ENCODE measurements around the gene C5orf15.

The C5orf15 gene

DNA sequence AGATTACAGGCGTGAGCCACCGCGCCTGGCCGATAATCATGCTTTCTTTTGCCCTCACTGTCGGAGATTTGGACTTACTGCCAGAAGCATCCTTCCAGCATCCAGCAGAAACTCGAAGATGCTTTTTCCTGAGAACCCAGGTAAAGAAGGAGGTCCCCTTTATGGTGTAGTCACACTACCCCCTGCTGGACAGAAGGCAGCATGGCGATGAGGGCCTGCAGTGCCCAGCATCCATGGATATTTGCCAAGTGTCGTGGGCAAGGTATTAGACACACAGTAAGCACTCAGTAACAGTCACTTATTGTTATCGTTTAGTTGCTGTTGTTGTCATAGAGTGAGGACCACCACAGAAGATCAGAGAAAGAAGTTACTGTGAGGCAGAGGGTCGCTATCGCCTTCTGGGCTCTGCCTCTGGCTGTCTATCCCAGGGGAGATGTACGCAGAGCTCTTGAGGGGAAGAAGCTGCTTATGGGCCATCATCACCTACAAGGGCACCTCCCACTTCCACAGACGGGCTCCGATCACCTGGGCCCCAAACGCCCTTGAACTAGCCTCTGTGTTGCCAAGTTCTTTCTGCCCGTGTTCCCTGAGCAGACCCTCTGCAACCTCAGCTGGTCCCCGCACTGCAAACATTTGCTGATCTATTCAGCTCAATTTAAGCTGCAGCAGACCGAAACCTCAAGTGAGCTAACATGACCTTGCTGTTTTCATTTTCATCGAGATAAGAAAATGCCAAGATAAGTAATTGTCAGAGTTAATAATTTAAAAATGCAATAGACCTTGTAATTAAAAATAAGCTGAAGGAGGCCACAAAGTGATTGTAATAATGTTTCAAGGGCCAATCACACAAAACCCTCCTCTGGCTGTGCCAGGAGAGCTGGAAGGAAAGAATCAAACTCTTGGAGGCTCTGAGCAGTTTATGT is 23.9 kb downstream of the C5orf15 start:
- DNase-seq (ENCODE audit: low read depth in 1 of 2, low spot score in 1 of 2), result peak in 1 of 2 experiments; percentile 1
- Histone ChIP-seq H3K27ac (replicated peaks) (no peak overlapping the region), H3K4me3 (replicated peaks; ENCODE audit: insufficient read depth, low read length) (no peak overlapping the region), H3K27me3 (ENCODE audit: insufficient read depth, poor library complexity, severe bottlenecking) (no peaks in the 10 kb centered on the region)
- TF ChIP-seq SPI1 (IDR thresholded peaks at IDR 0.05; ENCODE audit: borderline replicate concordance, low read depth), result no peak
- TF ChIP-seq, protein P1, sequence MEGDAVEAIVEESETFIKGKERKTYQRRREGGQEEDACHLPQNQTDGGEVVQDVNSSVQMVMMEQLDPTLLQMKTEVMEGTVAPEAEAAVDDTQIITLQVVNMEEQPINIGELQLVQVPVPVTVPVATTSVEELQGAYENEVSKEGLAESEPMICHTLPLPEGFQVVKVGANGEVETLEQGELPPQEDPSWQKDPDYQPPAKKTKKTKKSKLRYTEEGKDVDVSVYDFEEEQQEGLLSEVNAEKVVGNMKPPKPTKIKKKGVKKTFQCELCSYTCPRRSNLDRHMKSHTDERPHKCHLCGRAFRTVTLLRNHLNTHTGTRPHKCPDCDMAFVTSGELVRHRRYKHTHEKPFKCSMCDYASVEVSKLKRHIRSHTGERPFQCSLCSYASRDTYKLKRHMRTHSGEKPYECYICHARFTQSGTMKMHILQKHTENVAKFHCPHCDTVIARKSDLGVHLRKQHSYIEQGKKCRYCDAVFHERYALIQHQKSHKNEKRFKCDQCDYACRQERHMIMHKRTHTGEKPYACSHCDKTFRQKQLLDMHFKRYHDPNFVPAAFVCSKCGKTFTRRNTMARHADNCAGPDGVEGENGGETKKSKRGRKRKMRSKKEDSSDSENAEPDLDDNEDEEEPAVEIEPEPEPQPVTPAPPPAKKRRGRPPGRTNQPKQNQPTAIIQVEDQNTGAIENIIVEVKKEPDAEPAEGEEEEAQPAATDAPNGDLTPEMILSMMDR (IDR thresholded peaks at IDR 0.05; ENCODE audit: insufficient read depth, low read length), result peak; percentile 36
- TF ChIP-seq, protein P2, sequence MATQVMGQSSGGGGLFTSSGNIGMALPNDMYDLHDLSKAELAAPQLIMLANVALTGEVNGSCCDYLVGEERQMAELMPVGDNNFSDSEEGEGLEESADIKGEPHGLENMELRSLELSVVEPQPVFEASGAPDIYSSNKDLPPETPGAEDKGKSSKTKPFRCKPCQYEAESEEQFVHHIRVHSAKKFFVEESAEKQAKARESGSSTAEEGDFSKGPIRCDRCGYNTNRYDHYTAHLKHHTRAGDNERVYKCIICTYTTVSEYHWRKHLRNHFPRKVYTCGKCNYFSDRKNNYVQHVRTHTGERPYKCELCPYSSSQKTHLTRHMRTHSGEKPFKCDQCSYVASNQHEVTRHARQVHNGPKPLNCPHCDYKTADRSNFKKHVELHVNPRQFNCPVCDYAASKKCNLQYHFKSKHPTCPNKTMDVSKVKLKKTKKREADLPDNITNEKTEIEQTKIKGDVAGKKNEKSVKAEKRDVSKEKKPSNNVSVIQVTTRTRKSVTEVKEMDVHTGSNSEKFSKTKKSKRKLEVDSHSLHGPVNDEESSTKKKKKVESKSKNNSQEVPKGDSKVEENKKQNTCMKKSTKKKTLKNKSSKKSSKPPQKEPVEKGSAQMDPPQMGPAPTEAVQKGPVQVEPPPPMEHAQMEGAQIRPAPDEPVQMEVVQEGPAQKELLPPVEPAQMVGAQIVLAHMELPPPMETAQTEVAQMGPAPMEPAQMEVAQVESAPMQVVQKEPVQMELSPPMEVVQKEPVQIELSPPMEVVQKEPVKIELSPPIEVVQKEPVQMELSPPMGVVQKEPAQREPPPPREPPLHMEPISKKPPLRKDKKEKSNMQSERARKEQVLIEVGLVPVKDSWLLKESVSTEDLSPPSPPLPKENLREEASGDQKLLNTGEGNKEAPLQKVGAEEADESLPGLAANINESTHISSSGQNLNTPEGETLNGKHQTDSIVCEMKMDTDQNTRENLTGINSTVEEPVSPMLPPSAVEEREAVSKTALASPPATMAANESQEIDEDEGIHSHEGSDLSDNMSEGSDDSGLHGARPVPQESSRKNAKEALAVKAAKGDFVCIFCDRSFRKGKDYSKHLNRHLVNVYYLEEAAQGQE (IDR thresholded peaks at IDR 0.05; ENCODE audit: insufficient replicate concordance, low read depth), result no peak
- no peak for TF ChIP-seq GABPA (IDR thresholded peaks at IDR 0.05; ENCODE audit: low read depth)
- TF ChIP-seq POLR2AphosphoS5 (IDR thresholded peaks at IDR 0.05; ENCODE audit: low read depth), result no peak

DNA sequence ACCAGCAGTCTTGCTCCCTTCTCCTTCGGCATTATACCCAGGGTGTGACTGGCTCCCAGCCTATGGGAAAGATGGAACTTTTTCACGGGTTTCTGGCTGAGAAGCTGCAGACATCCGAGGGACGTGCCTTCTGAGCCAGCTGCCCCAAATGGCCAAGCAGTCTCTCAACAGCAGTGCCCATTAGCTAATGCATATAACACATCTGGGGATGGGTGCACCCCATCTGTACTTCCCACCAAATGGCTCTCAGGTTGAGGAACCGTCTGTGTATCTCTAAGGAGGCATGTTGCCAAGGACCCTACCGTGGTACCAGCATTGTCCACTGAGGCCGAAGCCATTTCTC is 25.0 kb downstream of the C5orf15 start:
- no peaks in the 10 kb centered on the region for H3K27me3 ChIP-seq (ENCODE audit: insufficient read depth, poor library complexity, severe bottlenecking)
- no peak for DNase-seq (ENCODE audit: low read depth in 1 of 2, low spot score in 1 of 2)
- H3K27ac ChIP-seq (replicated peaks), result no peak overlapping the region
- H3K4me3 ChIP-seq (replicated peaks; ENCODE audit: insufficient read depth, low read length), result no peak overlapping the region
- TF ChIP-seq, protein P2 (IDR thresholded peaks at IDR 0.05; ENCODE audit: insufficient replicate concordance, low read depth), result no peak
- TF ChIP-seq, protein P1 (IDR thresholded peaks at IDR 0.05; ENCODE audit: insufficient read depth, low read length), result no peak
- TF ChIP-seq SPI1 (IDR thresholded peaks at IDR 0.05; ENCODE audit: borderline replicate concordance, low read depth) (no peak), GABPA (IDR thresholded peaks at IDR 0.05; ENCODE audit: low read depth) (no peak), POLR2AphosphoS5 (IDR thresholded peaks at IDR 0.05; ENCODE audit: low read depth) (no peak)

DNA sequence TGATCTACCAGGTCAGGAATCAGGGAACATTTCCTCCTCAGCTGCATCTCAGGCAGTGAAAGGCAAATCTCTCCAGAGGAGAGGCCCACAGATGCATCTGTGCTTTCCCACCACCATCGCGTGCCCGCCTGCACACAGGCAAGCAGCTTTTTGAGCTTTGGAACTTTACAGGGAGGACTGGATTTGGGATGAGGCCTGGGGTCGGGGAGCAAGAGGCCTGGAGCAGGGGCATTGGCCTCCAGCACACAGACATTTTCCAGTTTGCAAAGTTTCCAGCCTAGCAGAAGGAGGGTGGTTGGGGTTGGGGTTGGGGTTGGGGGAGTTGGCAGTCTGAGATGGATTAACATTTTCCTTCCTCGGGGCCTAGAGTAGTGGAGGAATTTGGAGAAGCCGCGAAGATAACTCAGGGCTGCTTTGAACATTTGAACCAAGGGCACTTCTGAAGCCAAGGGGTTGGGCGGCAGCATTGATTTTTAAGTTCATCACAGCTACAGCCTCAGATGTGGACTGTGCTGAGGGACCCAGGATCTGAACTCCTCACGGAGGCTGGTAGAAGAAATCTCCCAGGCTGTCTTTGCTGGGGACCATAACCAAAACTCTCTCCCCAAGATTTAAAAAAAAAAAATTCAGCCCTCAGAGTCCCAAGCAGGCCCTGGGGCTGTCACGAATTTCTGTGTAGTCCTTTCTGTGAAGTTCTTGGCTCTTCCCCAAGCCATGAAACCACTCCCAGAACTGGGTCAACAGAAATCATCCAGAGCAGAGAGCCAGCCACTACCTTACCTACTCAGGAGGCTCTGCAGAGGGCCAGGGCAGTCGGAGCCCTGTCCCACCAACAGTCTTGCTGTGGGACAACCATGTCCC is 25.6 kb downstream of the C5orf15 start:
- no peak for DNase-seq (ENCODE audit: low read depth in 1 of 2, low spot score in 1 of 2)
- no peak for TF ChIP-seq GABPA (IDR thresholded peaks at IDR 0.05; ENCODE audit: low read depth)
- TF ChIP-seq POLR2AphosphoS5 (IDR thresholded peaks at IDR 0.05; ENCODE audit: low read depth), result no peak
- TF ChIP-seq, protein P2 (IDR thresholded peaks at IDR 0.05; ENCODE audit: insufficient replicate concordance, low read depth), result no peak
- no peak for TF ChIP-seq SPI1 (IDR thresholded peaks at IDR 0.05; ENCODE audit: borderline replicate concordance, low read depth)
- TF ChIP-seq, protein P1 (IDR thresholded peaks at IDR 0.05; ENCODE audit: insufficient read depth, low read length), result no peak
- Histone ChIP-seq H3K27me3 (ENCODE audit: insufficient read depth, poor library complexity, severe bottlenecking) (no peaks in the 10 kb centered on the region), H3K27ac (replicated peaks) (no peak overlapping the region), H3K4me3 (replicated peaks; ENCODE audit: insufficient read depth, low read length) (no peak overlapping the region)

Data from HL-60 (cell line).